ENCODE data around the gene TRABD2B.

TRABD2B gene

GRCh38 chr1:47765236-47765635 lies 231.9 kb downstream of the TRABD2B start:
- H3K4me3 Mint-ChIP-seq, result no peak overlapping the region
- H3K4me1 Mint-ChIP-seq, result peaks cover 38% of the 10 kb centered on the region
- H3K36me3 Mint-ChIP-seq (ENCODE audit: low read depth), result peaks cover 8% of the 10 kb centered on the region
- no peak overlapping the region for H3K27ac Mint-ChIP-seq
- H3K27me3 Mint-ChIP-seq (ENCODE audit: low read depth), result peaks cover 23% of the 10 kb centered on the region
- TF ChIP-seq CTCF (IDR thresholded peaks at IDR 0.05; ENCODE audit: unreplicated experiment in 3 of 3), result no peak
- no peaks in the 10 kb centered on the region for H3K9me3 Mint-ChIP-seq

DNA sequence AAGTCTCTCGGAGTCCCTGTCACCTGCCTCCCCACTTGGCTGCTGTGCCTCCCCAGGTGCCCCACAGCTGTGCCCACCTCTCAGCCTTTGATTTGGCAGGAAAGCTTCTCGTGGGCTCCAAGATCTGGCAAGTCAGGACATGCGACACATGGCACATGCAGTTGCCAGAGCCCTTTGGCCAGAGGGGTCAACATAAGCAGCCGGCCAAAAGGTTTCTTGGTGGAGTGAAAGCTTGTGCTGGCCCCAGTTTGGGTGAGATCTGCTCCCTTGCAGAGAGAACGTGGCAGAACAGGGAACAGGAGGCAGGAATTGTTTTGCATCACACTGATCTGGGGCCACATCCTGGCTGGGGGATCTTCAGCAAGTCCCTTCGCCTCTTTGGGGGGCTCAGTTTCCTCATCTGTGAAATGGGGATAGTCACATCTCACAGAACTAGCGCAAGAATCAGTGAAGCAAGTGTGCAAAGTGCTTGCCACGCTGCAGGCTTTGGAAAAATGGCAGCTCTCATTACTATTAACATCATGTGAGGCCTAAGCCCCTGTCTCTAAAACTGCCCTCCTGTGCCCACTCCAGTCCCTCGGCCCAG lies 232.6 kb downstream of the TRABD2B start:
- Mint-ChIP-seq H3K27ac (no peak overlapping the region), H3K36me3 (ENCODE audit: low read depth) (peaks cover 8% of the 10 kb centered on the region), H3K9me3 (no peaks in the 10 kb centered on the region), H3K4me1 (peaks cover 42% of the 10 kb centered on the region), H3K4me3 (no peak overlapping the region), H3K27me3 (ENCODE audit: low read depth) (peaks cover 21% of the 10 kb centered on the region)
- TF ChIP-seq CTCF (IDR thresholded peaks at IDR 0.05; ENCODE audit: unreplicated experiment in 3 of 3), result no peak

DNA sequence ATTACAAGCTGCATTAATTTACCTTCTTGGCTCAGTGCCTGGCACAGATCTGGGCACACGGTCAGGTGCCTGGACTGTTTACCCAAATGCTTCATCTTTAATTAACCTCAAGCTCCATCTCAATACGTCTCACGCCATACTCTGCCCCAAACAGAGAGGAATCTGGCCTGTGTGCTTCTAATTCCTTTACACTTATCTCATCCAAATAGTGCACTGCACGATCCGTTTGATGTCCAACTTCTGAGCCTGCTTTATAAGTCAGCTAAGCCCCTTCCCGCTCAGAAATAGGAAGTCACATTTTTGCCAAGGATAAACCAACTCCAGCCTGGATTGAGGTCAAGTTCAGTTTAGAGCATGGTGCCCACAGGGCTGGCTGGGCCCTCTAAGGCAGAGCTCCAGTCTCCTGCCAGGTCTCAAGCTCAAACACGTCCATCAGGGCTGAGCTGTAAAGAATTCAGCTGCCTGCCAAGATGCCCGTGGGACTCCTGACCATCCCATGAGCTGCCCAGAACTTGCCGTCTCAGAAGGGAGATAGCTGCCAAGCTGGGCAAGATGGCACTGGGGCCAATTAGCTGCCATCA lies 233.5 kb downstream of the TRABD2B start:
- Mint-ChIP-seq H3K27me3 (ENCODE audit: low read depth) (peaks cover 18% of the 10 kb centered on the region), H3K4me1 (peaks cover 44% of the 10 kb centered on the region), H3K9me3 (no peaks in the 10 kb centered on the region), H3K4me3 (no peak overlapping the region), H3K36me3 (ENCODE audit: low read depth) (peaks cover 8% of the 10 kb centered on the region), H3K27ac (peak overlapping the region in 2 of 3 experiments; percentile 1 to 10)
- TF ChIP-seq CTCF (IDR thresholded peaks at IDR 0.05; ENCODE audit: unreplicated experiment in 3 of 3), result no peak

DNA sequence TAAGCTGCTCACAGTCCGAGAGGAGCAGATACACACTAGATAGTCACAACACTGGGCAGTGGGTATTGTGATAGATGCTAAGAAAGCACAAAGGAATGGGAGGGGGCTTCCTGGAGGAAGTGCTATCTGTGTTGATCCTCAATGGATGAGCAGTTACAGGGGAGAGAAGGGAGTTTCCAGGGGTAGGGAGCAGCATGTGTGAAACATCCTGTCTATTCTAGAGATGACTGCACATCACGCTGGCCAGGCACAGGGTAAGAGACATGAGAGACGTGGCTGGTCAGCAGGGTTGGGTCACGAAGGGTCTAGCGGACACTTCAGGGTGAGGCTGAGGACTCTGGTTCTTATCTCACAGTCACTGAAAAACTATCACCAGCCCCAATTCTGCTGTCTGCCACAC lies 235.2 kb downstream of the TRABD2B start:
- H3K27me3 Mint-ChIP-seq (ENCODE audit: low read depth), result peaks cover 23% of the 10 kb centered on the region

DNA sequence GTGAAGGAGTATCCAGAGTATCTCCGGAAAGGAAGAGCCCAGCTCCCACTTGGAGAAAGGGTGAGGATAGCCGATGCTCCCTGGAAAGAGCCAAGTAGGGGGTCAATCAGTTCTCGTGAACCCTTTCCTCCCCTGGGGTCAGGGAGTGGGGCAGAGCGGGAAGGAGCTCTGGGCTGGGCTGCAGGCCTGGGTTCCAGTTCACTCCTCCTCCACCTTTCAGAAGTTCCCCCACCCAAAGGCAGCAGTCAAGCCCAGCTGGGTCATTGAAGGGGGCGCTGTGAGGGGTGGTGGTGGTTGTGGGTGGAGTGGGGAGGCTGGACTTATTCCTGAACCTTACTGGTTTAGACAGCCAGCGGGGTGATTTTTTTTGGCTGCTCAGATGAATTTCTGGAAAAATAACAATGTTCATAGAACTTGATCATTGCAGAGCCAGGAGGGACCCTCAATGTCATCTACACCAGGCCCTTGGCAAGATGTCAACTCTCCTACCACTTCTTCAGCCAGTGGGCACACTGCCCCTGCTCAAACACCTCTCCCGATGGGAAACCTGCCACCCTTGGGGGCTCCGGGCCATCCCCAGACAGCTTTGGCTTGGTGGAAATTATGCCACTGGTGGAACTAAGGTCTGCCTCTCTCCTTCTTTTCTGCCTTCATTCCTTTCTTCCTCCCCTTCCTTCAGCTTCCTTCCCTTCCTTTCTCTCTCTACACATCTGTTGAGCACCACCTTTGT lies 235.8 kb downstream of the TRABD2B start:
- peaks cover 28% of the 10 kb centered on the region for H3K27me3 Mint-ChIP-seq (ENCODE audit: low read depth)
- no peaks in the 10 kb centered on the region for H3K9me3 Mint-ChIP-seq
- no peak for TF ChIP-seq CTCF (IDR thresholded peaks at IDR 0.05; ENCODE audit: unreplicated experiment in 3 of 3)
- no peak overlapping the region for H3K4me3 Mint-ChIP-seq
- H3K27ac Mint-ChIP-seq, result peak overlapping the region in 1 of 3 experiments; percentile 29
- H3K4me1 Mint-ChIP-seq, result peaks cover 39% of the 10 kb centered on the region
- peaks cover 3% of the 10 kb centered on the region for H3K36me3 Mint-ChIP-seq (ENCODE audit: low read depth)

More for the DNA sequence above, 235.2 kb downstream of the TRABD2B start:
- Mint-ChIP-seq H3K36me3 (ENCODE audit: low read depth) (peaks cover 6% of the 10 kb centered on the region), H3K9me3 (no peaks in the 10 kb centered on the region), H3K4me3 (no peak overlapping the region), H3K27ac (peak overlapping the region in 1 of 3 experiments; percentile 29), H3K4me1 (peaks cover 39% of the 10 kb centered on the region)
- no peak for TF ChIP-seq CTCF (IDR thresholded peaks at IDR 0.05; ENCODE audit: unreplicated experiment in 3 of 3)

All from nephron (organoid).